ENCODE data around the gene OR8B8. TPM values are rescaled to one million over a fixed set of nuclear protein-coding genes. Genes with fewer than 3 reads are reported as not detected.

OR8B8 gene
- not detected in 3 replicates for total RNA-seq (2021)
- Bru-seq, nascent RNA = not detected
- long read RNA-seq, experiment 1 = 0 reads
- long read RNA-seq, experiment 2 = 0 reads
- long read RNA-seq, experiment 3 = 0 reads

GRCh38 chr11:124445646-124446150, at the start of gene OR8B8:
Gene OR8B8, minus strand, starts transcription at chr11:124445696. Its CDS starts 4,611 bp downstream, at chr11:124441085.
- Mint-ChIP-seq H3K27ac (no peak within 1 kb of the TSS), H3K27me3 (ENCODE audit: low read depth) (no peaks in the 10 kb centered on the region), H3K4me3 (no peak within 1 kb of the TSS), H3K4me1 (no peaks in the 10 kb centered on the region), H3K36me3 (no peaks in the 10 kb centered on the region), H3K9me3 (no peaks in the 10 kb centered on the region)
- ChIA-PET CTCF (no interaction called here), POLR2A (no interaction called here)
- DNase-seq (ENCODE audit: low spot score) (no peak), ATAC-seq (no peak)
- TF ChIP-seq RORB (CRISPR knock-in tag; IDR thresholded peaks at IDR 0.05) (no peak), ZNF512 (CRISPR knock-in tag; IDR thresholded peaks at IDR 0.05; ENCODE audit: borderline replicate concordance) (no peak), PRDM15 (CRISPR knock-in tag; IDR thresholded peaks at IDR 0.05) (no peak), ZNF671 (CRISPR knock-in tag; IDR thresholded peaks at IDR 0.05) (no peak), IRF1 (CRISPR knock-in tag; IDR thresholded peaks at IDR 0.05) (no peak), GRHL2 (CRISPR knock-in tag; IDR thresholded peaks at IDR 0.05; ENCODE audit: insufficient replicate concordance, severe bottlenecking) (no peak), USF1 (CRISPR knock-in tag; IDR thresholded peaks at IDR 0.05) (no peak), TP53 (CRISPR knock-in tag; IDR thresholded peaks at IDR 0.05) (no peak), ZNF425 (CRISPR knock-in tag; conservative IDR thresholded peaks at IDR 0.05) (no peak), NR2C2 (CRISPR knock-in tag; IDR thresholded peaks at IDR 0.05) (no peak), ETV6 (CRISPR knock-in tag; IDR thresholded peaks at IDR 0.05) (no peak)

- H3K4me1 Mint-ChIP-seq = no peaks in the 10 kb centered on the region
- POLR2A ChIA-PET = no interaction called here
- no peak overlapping the region for H3K27ac Mint-ChIP-seq
- ATAC-seq (no peak), DNase-seq (ENCODE audit: low spot score) (no peak)
- peaks cover 7% of the 10 kb centered on the region; the same call in 1 of the 2 replicates for H3K9me3 Mint-ChIP-seq
- no peaks in the 10 kb centered on the region; the same call in 1 of the 2 replicates for H3K27me3 Mint-ChIP-seq (ENCODE audit: low read depth)
- H3K36me3 Mint-ChIP-seq = no peaks in the 10 kb centered on the region
- CTCF ChIA-PET = no interaction called here
- H3K4me3 Mint-ChIP-seq = no peak overlapping the region
- TF ChIP-seq MAX (CRISPR knock-in tag; IDR thresholded peaks at IDR 0.05) (no peak), AFF4 (CRISPR knock-in tag; IDR thresholded peaks at IDR 0.05; ENCODE audit: borderline replicate concordance) (no peak), E2F5 (CRISPR knock-in tag; IDR thresholded peaks at IDR 0.05) (no peak), ATF1 (CRISPR knock-in tag; IDR thresholded peaks at IDR 0.05) (no peak), STAT6 (CRISPR knock-in tag; conservative IDR thresholded peaks at IDR 0.05; ENCODE audit: low read depth) (no peak)
These were observed 47.6 kb upstream of the OR8B8 start for GRCh38 chr11:124493016-124493655.
